DOHH2 (cell line): ENCODE measurements around the gene PDK4.

Experiments
- CTCF ChIP-seq: fragments of 200-600 bp; sonication (generic); IDR thresholded peaks from one replicate; pipeline ENCODE4 v1.5.1; 2014; ENCODE audit warnings: antibody characterized with exemption, mild to moderate bottlenecking, low read depth, low read length; ENCODE audit not compliant: poor library complexity, severe bottlenecking
- EZH2phosphoT487 ChIP-seq: fragments of 200-600 bp; sonication (generic); IDR thresholded peaks from 2 replicates; pipeline ENCODE4 v1.6.1; 2017; ENCODE audit warnings: borderline replicate concordance, mild to moderate bottlenecking, antibody characterized with exemption, low read length, moderate library complexity, mixed read lengths

- TF ChIP-seq CTCF: no peak
- TF ChIP-seq EZH2phosphoT487: no peak
Observed at GRCh38 chr7:95578299-95578855, 17.9 kb downstream of the PDK4 start.
